Epithelial cell of esophagus (primary cell): ENCODE results near the gene OXSR1.

Experiments
- DNase-seq: peaks from one replicate; pipeline ENCODE4 v3.0.0; 2010; ENCODE audit warnings: low read depth
- H3K4me3 ChIP-seq: 2 replicates; pipeline ENCODE4 v1.5.1; 2011; ENCODE audit warnings: mild to moderate bottlenecking, low read length, control low read depth
- CTCF ChIP-seq: IDR thresholded peaks from 2 replicates; pipeline ENCODE4 v1.5.1; 2011; ENCODE audit warnings: low read depth, mild to moderate bottlenecking, low read length, control low read depth, inconsistent platforms; ENCODE audit not compliant: insufficient read depth; ENCODE audit errors: missing control alignments

OXSR1 gene

GRCh38 chr3:38203690-38204089, 38.4 kb downstream of the OXSR1 start:
- no peak overlapping the region for H3K4me3 ChIP-seq
- no peak for DNase-seq
- no peak for TF ChIP-seq CTCF

DNA sequence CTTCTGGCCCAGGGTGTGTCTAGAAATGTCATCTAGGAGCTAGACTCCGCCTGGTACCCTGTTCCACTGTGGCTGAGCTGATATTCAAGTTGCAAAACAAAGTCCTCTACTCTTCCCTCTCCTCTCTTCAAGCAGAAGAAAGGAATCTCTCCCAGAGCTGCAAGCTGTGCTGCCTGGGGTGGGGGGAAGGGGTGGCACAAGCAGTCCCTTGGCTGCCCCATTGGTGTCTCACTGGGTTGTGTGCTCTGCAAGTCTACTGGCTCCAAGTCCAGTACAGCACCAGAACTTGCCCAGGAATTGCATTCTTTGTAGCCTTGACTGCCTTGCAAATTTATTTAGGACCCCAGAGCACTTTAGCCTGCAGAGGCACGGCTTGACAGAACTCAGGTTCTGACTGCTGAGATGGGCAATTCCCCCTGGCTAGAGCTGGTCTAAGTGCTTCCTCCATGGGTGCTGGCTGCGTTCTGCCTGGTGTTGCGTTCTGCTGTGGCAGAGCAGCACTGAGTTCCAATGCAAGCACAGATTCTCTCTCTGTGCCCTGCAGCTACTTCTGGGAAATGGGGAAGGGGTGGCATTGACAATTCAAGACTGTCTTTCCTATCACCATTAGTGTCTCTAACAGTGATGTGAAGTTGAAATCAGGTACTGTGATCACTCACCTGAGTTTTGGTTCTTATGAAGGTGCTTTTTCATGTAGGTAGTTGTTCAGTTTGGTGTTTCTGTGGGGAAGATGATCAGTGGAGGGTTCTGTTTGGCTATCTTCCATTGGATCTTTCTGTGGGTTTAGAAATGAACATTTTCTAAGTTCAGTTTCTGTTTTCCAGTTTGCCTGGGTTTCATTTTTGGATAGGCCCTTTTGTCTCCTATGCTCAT, 39.5 kb downstream of the OXSR1 start:
- no peak overlapping the region for H3K4me3 ChIP-seq
- TF ChIP-seq CTCF = no peak
- DNase-seq = no peak

- H3K4me3 ChIP-seq = no peak overlapping the region
- no peak for DNase-seq
- TF ChIP-seq CTCF = no peak
Observed at GRCh38 chr3:38205472-38205805, 40.1 kb downstream of the OXSR1 start.

DNA sequence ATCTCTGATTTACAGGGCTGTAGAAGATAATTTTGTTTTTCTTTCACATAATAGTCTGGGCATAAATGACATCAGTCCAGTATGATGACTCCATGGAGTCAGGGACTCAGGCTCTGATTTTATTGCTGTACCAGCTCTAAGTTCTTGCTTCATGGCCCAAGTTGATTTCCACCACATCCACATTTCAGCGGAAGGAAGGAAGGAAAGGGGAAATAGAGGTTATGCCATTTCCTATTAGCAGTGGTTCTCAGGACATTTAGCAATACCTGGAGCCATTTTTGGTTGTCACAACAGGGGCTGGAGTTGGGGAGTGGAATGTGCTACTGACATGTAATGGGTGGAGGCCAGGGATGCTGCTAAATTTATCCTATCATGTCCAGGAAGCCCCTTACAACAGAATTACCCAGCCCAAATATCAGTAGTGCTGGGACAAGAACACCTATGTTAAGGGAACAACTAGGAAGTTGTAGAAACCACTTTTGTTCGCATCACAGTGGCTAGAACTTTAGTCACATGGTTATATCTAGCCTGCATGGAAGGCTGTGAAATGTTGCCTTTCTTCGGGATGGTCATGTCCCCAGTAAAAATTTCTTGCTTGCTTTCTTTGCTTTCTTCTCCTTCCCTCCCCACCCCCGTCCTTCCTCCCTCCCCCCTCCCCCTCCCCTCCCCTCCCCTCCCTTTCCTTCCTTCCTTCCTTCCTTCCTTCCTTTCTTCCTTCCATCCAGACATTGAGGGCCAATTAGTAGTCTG, 42.1 kb downstream of the OXSR1 start:
- no peak for TF ChIP-seq CTCF
- DNase-seq = no peak
- H3K4me3 ChIP-seq = no peak overlapping the region

DNA sequence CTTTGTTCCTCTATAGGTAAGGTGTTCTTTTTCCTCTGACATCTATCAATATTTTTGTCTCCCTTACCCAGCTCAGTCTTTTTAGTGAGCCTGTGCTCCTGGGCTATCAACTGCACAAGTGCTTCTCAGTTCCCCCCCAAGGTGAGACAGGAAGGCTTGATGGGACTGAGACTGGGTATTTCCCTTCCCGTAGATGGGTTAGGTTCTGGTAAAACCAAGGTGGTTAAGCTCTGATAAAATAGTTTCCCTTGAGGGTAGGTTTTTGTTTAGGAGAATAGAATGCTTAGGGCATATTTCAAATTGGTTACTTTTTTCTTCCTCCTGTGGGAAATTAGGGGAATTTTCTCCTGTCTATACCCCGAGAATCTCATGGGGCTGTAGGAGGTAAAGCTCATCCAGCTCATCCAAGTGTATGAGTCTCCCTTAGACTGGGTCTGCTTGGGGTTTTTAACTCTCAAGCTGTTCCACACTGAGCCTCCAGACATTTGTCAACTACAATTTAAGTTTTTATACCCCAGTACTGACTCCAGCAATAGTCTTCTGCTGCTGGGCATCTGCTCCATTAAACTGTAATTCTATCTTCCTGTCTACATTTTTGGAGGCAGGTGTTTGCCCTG, 44.9 kb downstream of the OXSR1 start:
- no peak for DNase-seq
- no peak overlapping the region for H3K4me3 ChIP-seq
- no peak for TF ChIP-seq CTCF

- DNase-seq = no peak
- H3K4me3 ChIP-seq = no peak overlapping the region
- no peak for TF ChIP-seq CTCF
Observed at GRCh38 chr3:38212141-38212540, 46.8 kb downstream of the OXSR1 start.
